ENCODE results near the gene ADAMTS8.

The ADAMTS8 gene

GRCh38 chr11:130428316-130429119, at the start of gene ADAMTS8:
TSS of gene ADAMTS8 (minus strand) at chr11:130428609. CDS start at chr11:130428286, 323 bp downstream.
- DNase-seq: no peak

GRCh38 chr11:130477586-130478203, 49.3 kb upstream of the ADAMTS8 start:
- DNase-seq: no peak

- no peak for DNase-seq
Measured at GRCh38 chr11:130476922-130477491, 48.6 kb upstream of the ADAMTS8 start.

- DNase-seq: no peak
Measured at GRCh38 chr11:130476200-130476921, 48.0 kb upstream of the ADAMTS8 start.

- DNase-seq: no peak
Measured at GRCh38 chr11:130475426-130476053, 47.1 kb upstream of the ADAMTS8 start.

GRCh38 chr11:130474637-130475400, 46.4 kb upstream of the ADAMTS8 start:
- no peak for DNase-seq

GRCh38 chr11:130473795-130474377, 45.5 kb upstream of the ADAMTS8 start:
- no peak for DNase-seq

- no peak for DNase-seq
Measured at GRCh38 chr11:130473056-130473794, 44.8 kb upstream of the ADAMTS8 start.

- no peak for DNase-seq
Measured at GRCh38 chr11:130472434-130472961, 44.1 kb upstream of the ADAMTS8 start.

GRCh38 chr11:130471731-130472433, 43.5 kb upstream of the ADAMTS8 start:
- DNase-seq: no peak

- no peak for DNase-seq
Measured at GRCh38 chr11:130470832-130471706, 42.7 kb upstream of the ADAMTS8 start.

- no peak for DNase-seq
Measured at GRCh38 chr11:130469181-130469580, 40.8 kb upstream of the ADAMTS8 start.

- no peak for DNase-seq
Measured at GRCh38 chr11:130467116-130467900, 38.9 kb upstream of the ADAMTS8 start.

- DNase-seq: no peak
Measured at GRCh38 chr11:130465263-130465662, 36.9 kb upstream of the ADAMTS8 start.

GRCh38 chr11:130464291-130464812, 35.9 kb upstream of the ADAMTS8 start:
- no peak for DNase-seq

GRCh38 chr11:130462931-130463330, 34.5 kb upstream of the ADAMTS8 start:
- no peak for DNase-seq

- no peak for DNase-seq
Measured at GRCh38 chr11:130462101-130462885, 33.9 kb upstream of the ADAMTS8 start.
